SK-N-SH (cell line): ENCODE data around the gene NHS. TPM values are rescaled to one million over a fixed set of nuclear protein-coding genes. Genes with fewer than 3 reads are reported as not detected.

Experiments used
- CTCF ChIA-PET: fragments of 300-600, 350-600 bp; formaldehyde crosslinking; extraction: SDS; loops from one replicate; lab custom pipeline; 2021; lab: Yijun Ruan, JAX
- POLR2A ChIA-PET: fragments of 350-600 bp; sonication (Branson Sonifier 250); formaldehyde crosslinking; extraction: SDS; loops from one replicate; lab custom pipeline; 2020; ENCODE audit warnings: antibody characterized with exemption, inconsistent platforms; lab: Yijun Ruan, JAX
- DNase-seq: peaks from one replicate; pipeline ENCODE4 v3.0.0; 2012
- H2AFZ ChIP-seq: fragments of 200-600 bp; sonication (generic); 2 replicates; pipeline ENCODE4 v1.8.1; 2016; ENCODE audit warnings: antibody characterized with exemption, mild to moderate bottlenecking, low read depth
- H3F3A ChIP-seq: fragments of 200-600 bp; sonication (generic); replicated peaks from 2 replicates; pipeline ENCODE3; 2016; ENCODE audit warnings: antibody characterized with exemption, mild to moderate bottlenecking; ENCODE audit not compliant: insufficient read depth
- H3K27ac ChIP-seq, 2 experiments: fragments of 200-500 bp in 1 of 2; fragments of 200-600 bp in 1 of 2; sonication (Bioruptor generic) in 1 of 2; sonication (generic), shearing (Covaris generic) in 1 of 2; 2 replicates each; pipeline versions ENCODE4 v1.5.1 to v1.6.1; 2014 to 2016; ENCODE audit warnings: low read depth in 2 of 2, inconsistent platforms in 1 of 2, low read length in 1 of 2, mild to moderate bottlenecking in 1 of 2, mixed read lengths in 1 of 2
- H3K27me3 ChIP-seq: fragments of 200-600 bp; sonication (generic), shearing (Covaris generic); 2 replicates; pipeline ENCODE4 v1.6.1; 2016; ENCODE audit warnings: mixed run types; ENCODE audit not compliant: insufficient read depth
- H3K36me3 ChIP-seq, 2 experiments: fragments of 200-500 bp in 1 of 2; fragments of 200-600 bp in 1 of 2; sonication (Bioruptor generic) in 1 of 2; sonication (generic) in 1 of 2; replicated peaks in 1 of 2; 2 replicates each; pipeline versions ENCODE3 to v1.5.1; 2014 to 2016; ENCODE audit warnings: low read length in 1 of 2, mild to moderate bottlenecking in 1 of 2; ENCODE audit not compliant: insufficient read depth in 2 of 2, control insufficient read depth in 1 of 2
- H3K4me1 ChIP-seq, 2 experiments: fragments of 200-500 bp in 1 of 2; fragments of 200-600 bp in 1 of 2; sonication (Bioruptor generic) in 1 of 2; sonication (generic), shearing (Covaris generic) in 1 of 2; 2 replicates each; pipeline versions ENCODE4 v1.5.1 to v1.6.1; 2014 to 2016; ENCODE audit warnings: low read depth in 1 of 2, low read length in 1 of 2, mixed run types in 1 of 2; ENCODE audit not compliant: insufficient read depth in 2 of 2, control insufficient read depth in 1 of 2
- H3K4me2 ChIP-seq: fragments of 200-600 bp; sonication (generic), shearing (Covaris generic); 2 replicates; pipeline ENCODE4 v1.6.1; 2017; ENCODE audit warnings: mixed run types
- H3K4me3 ChIP-seq, 2 experiments: fragments of 200-500 bp in 1 of 2; fragments of 200-600 bp in 1 of 2; sonication (Bioruptor generic) in 1 of 2; sonication (generic), shearing (Covaris generic) in 1 of 2; 2 replicates each; pipeline versions ENCODE4 v1.5.1 to v1.8.1; 2014 to 2016; ENCODE audit warnings: low read depth in 2 of 2, inconsistent platforms in 1 of 2, low read length in 1 of 2, mild to moderate bottlenecking in 1 of 2, mixed read lengths in 1 of 2, moderate library complexity in 1 of 2
- H3K79me2 ChIP-seq: fragments of 200-600 bp; sonication (generic); 2 replicates; pipeline ENCODE4 v1.8.1; 2017; ENCODE audit warnings: mild to moderate bottlenecking; ENCODE audit not compliant: insufficient read depth
- H3K9ac ChIP-seq: fragments of 200-600 bp; sonication (generic); 2 replicates; pipeline ENCODE4 v1.6.1; 2017; ENCODE audit warnings: mixed run types
- H3K9me2 ChIP-seq: fragments of 200-600 bp; sonication (generic); 2 replicates; pipeline ENCODE4 v1.6.1; 2017; ENCODE audit warnings: mixed run types
- H3K9me3 ChIP-seq: fragments of 200-600 bp; sonication (generic); 2 replicates; pipeline ENCODE4 v1.6.1; 2017; ENCODE audit warnings: mixed run types, mild to moderate bottlenecking, moderate library complexity
- H4K20me1 ChIP-seq: fragments of 200-600 bp; sonication (generic); 2 replicates; pipeline ENCODE4 v1.6.1; 2017; ENCODE audit warnings: mild to moderate bottlenecking, mixed run types; ENCODE audit not compliant: insufficient read depth
- CHD2 ChIP-seq: fragments of 150-350 bp; IDR thresholded peaks from 2 replicates; pipeline ENCODE4 v1.6.1; 2018; ENCODE audit warnings: low read length; ENCODE audit not compliant: partially characterized antibody
- EP300 ChIP-seq, 2 experiments: IDR thresholded peaks; 2 replicates each; pipeline versions ENCODE4 v1.4.0 to v1.6.1; 2012; ENCODE audit warnings: borderline replicate concordance in 1 of 2, low read depth in 1 of 2, low read length in 1 of 2
- FOSL2 ChIP-seq: IDR thresholded peaks from 2 replicates; pipeline ENCODE4 v1.4.0; 2012; ENCODE audit warnings: low read depth, mild to moderate bottlenecking, moderate library complexity, borderline replicate concordance
- FOXJ3 ChIP-seq: sonication (generic); formaldehyde crosslinking; IDR thresholded peaks from 2 replicates; pipeline ENCODE4 v1.5.1; 2020; ENCODE audit warnings: mild to moderate bottlenecking, missing genetic modification reagents
- FOXM1 ChIP-seq: IDR thresholded peaks from 2 replicates; pipeline ENCODE4 v1.4.0; 2012; ENCODE audit warnings: low read depth, mild to moderate bottlenecking
- IRF3 ChIP-seq: fragments of 150-350 bp; IDR thresholded peaks from 2 replicates; pipeline ENCODE4 v1.6.1; 2016; ENCODE audit warnings: mild to moderate bottlenecking, low read depth, low read length
- JUND ChIP-seq: IDR thresholded peaks from 2 replicates; pipeline ENCODE4 v1.4.0; 2012
- MXI1 ChIP-seq: IDR thresholded peaks from 2 replicates; pipeline ENCODE4 v1.6.1; 2012; ENCODE audit warnings: mild to moderate bottlenecking, low read depth, low read length, improper control_type of control experiment
- NFIC ChIP-seq: IDR thresholded peaks from 2 replicates; pipeline ENCODE4 v1.4.0; 2012; ENCODE audit warnings: borderline replicate concordance
- PBX3 ChIP-seq: IDR thresholded peaks from 2 replicates; pipeline ENCODE4; 2012
- POLR2AphosphoS5 ChIP-seq: IDR thresholded peaks from 2 replicates; pipeline ENCODE4 v1.6.1; 2012; ENCODE audit warnings: low read depth, low read length
- RAD21 ChIP-seq: IDR thresholded peaks from 2 replicates; pipeline ENCODE4 v1.6.1; 2012; ENCODE audit warnings: mild to moderate bottlenecking, low read length
- RCOR1 ChIP-seq: fragments of 150-350 bp; IDR thresholded peaks from 2 replicates; pipeline ENCODE4 v1.6.1; 2017; ENCODE audit warnings: antibody characterized with exemption, low read length
- RFX5 ChIP-seq: IDR thresholded peaks from 2 replicates; pipeline ENCODE4 v1.6.1; 2012; ENCODE audit warnings: mild to moderate bottlenecking, improper control_type of control experiment, low read length
- RXRA ChIP-seq: IDR thresholded peaks from 2 replicates; pipeline ENCODE4 v1.4.0; 2012; ENCODE audit warnings: low read depth, mild to moderate bottlenecking, borderline replicate concordance
- SMC3 ChIP-seq: IDR thresholded peaks from 2 replicates; pipeline ENCODE4 v1.6.1; 2012; ENCODE audit warnings: low read depth, low read length, improper control_type of control experiment
- TAF1 ChIP-seq: IDR thresholded peaks from 2 replicates; pipeline ENCODE4 v1.6.1; 2012; ENCODE audit warnings: low read depth, mild to moderate bottlenecking, low read length, moderate library complexity, borderline replicate concordance
- TCF12 ChIP-seq: IDR thresholded peaks from 2 replicates; pipeline ENCODE4 v1.4.0; 2012
- TEAD4 ChIP-seq: IDR thresholded peaks from 2 replicates; pipeline ENCODE4 v1.4.0; 2012; ENCODE audit warnings: mild to moderate bottlenecking, borderline replicate concordance; ENCODE audit not compliant: insufficient read depth
- YY1 ChIP-seq: IDR thresholded peaks from 2 replicates; pipeline ENCODE4 v1.4.0; 2012; ENCODE audit warnings: low read depth, mild to moderate bottlenecking
- ZBTB33 ChIP-seq: IDR thresholded peaks from 2 replicates; pipeline ENCODE4 v1.4.0; 2012; ENCODE audit warnings: low read depth, borderline replicate concordance
- WGBS: methylation state at CpG from one replicate; pipeline ENCODE4 v1.1.6; 2017; ENCODE audit warnings: low lambda C conversion rate; 5-methylcytosine and 5-hydroxymethylcytosine counted together
- polyA plus RNA-seq, 3 experiments: library from polyadenylated mRNA; depleted of rRNA; stranded (reverse); fragments of >200 nt; gene quantifications; 2 replicates each; pipeline ENCODE4 v1.2.3, GENCODE V29; 2012
- TF ChIP-seq, protein P1 (sequence below): IDR thresholded peaks from 2 replicates; pipeline ENCODE4 v1.6.1; 2012; ENCODE audit warnings: mild to moderate bottlenecking, low read depth, low read length, moderate library complexity

The NHS gene
- polyA plus RNA-seq, 1 of the 3 experiments (the other 2 are of a cell fraction), result 1.0 TPM

DNA sequence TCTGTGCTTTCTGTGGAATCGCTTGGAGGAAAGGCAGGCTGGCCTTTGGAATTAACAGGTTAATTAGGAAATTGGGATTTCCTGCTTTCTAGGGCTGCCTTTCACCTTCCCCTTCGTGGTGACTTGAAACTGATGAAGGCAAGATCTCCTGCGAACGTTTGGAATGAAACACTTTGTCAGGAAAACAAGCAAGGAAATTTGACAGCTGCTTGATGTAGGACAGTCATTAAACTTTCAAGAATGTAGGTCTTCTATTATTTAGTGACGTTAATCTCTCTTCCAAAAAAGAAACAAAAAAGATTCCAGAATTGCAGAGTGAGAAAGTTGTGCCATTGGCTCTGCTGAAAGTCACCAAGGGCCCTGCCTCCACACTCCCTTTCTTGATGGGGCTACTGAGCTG, 206.6 kb downstream of the NHS start (continued):
- no peak for TF ChIP-seq IRF3

GRCh38 chrX:17584248-17584681, 209.3 kb downstream of the NHS start:
- peak overlapping the region; percentile 56 for H3K4me2 ChIP-seq
- ChIA-PET POLR2A (no interaction called here), CTCF (interaction anchor here (0.6 to 1.5 kb wide), 3 partner anchors 16 to 343 kb away, joined by 4 to 6 read pairs (median 5); no protein-coding TSS in a partner anchor)
- peaks cover 5% of the 10 kb centered on the region for H3F3A ChIP-seq
- peak overlapping the region; percentile 49 for H3K9ac ChIP-seq
- H3K9me2 ChIP-seq, result no peaks in the 10 kb centered on the region
- no peaks in the 10 kb centered on the region for H3K36me3 ChIP-seq
- WGBS, result 10% methylated on average over 4 of the region's 4 CpGs
- H2AFZ ChIP-seq, result peak overlapping the region; percentile 25; the same call in 1 of the 2 replicates
- DNase-seq, result no peak
- H3K27ac ChIP-seq, result peak overlapping the region; percentile 67 to 79; a peak in 3 of 4 replicates
- no peaks in the 10 kb centered on the region for H3K9me3 ChIP-seq
- peaks cover 3 to 11% of the 10 kb centered on the region in 2 experiments; a peak in 3 of 4 replicates for H3K4me1 ChIP-seq
- H3K27me3 ChIP-seq, result no peaks in the 10 kb centered on the region
- H3K79me2 ChIP-seq, result no peaks in the 10 kb centered on the region
- H3K4me3 ChIP-seq, result no peak overlapping the region
- H4K20me1 ChIP-seq, result no peaks in the 10 kb centered on the region
- TF ChIP-seq RCOR1 (no peak), EP300 (IDR thresholded peaks at IDR 0.05; ENCODE audit: borderline replicate concordance in 1 of 2, low read depth in 1 of 2, low read length in 1 of 2) (no peak), TEAD4 (no peak), TAF1 (0 out of 2 replicates have a peak, but pooled peaks have one; percentile 2), RFX5 (no peak), MXI1 (no peak), RXRA (no peak), RAD21 (no peak), JUND (peak; percentile 24; the same call in 1 of the 2 replicates), POLR2AphosphoS5 (no peak), PBX3 (peak; percentile 11; the same call in 1 of the 2 replicates), CHD2 (no peak), FOSL2 (peak; percentile 40; the same call in 1 of the 2 replicates), IRF3 (no peak), SMC3 (no peak), YY1 (no peak), TCF12 (0 out of 2 replicates have a peak, but pooled peaks have one; percentile 27), NFIC (no peak; the same call in 1 of the 2 replicates), FOXJ3 (CRISPR knock-in tag) (no peak), FOXM1 (no peak), ZBTB33 (no peak)
- TF ChIP-seq, protein P1, sequence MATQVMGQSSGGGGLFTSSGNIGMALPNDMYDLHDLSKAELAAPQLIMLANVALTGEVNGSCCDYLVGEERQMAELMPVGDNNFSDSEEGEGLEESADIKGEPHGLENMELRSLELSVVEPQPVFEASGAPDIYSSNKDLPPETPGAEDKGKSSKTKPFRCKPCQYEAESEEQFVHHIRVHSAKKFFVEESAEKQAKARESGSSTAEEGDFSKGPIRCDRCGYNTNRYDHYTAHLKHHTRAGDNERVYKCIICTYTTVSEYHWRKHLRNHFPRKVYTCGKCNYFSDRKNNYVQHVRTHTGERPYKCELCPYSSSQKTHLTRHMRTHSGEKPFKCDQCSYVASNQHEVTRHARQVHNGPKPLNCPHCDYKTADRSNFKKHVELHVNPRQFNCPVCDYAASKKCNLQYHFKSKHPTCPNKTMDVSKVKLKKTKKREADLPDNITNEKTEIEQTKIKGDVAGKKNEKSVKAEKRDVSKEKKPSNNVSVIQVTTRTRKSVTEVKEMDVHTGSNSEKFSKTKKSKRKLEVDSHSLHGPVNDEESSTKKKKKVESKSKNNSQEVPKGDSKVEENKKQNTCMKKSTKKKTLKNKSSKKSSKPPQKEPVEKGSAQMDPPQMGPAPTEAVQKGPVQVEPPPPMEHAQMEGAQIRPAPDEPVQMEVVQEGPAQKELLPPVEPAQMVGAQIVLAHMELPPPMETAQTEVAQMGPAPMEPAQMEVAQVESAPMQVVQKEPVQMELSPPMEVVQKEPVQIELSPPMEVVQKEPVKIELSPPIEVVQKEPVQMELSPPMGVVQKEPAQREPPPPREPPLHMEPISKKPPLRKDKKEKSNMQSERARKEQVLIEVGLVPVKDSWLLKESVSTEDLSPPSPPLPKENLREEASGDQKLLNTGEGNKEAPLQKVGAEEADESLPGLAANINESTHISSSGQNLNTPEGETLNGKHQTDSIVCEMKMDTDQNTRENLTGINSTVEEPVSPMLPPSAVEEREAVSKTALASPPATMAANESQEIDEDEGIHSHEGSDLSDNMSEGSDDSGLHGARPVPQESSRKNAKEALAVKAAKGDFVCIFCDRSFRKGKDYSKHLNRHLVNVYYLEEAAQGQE, result no peak
